Endothelial cell of hepatic sinusoid (primary cell): Measurements from ENCODE around the gene LYPD8.

Source experiments
- in situ Hi-C: cut with HindIII; loops from 2 replicates; pipeline ENCODE4 v1.10.0; 2017; ENCODE audit warnings: low sequenced_read_pairs

The LYPD8 gene

DNA sequence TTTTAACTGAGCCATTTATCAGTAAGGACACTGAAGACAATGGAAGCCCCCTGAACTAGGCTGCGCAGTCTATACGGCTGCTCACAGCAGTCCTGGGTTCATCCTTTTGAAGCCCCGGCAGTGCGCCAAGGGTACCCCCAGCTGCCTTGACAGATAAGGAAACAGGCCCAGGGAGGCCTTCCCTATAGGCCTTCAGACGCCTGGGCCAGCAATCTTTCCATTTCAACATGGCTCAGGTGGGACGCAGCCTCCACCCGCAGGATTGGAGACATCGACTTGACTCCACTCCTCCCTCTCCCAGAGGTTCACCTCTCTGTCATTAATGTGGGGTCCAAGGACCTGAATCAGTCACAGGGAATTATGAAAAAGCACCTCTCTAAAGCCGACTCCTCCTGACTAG, 2.8 kb upstream of the LYPD8 start:
- in situ Hi-C loops: no loop called here

DNA sequence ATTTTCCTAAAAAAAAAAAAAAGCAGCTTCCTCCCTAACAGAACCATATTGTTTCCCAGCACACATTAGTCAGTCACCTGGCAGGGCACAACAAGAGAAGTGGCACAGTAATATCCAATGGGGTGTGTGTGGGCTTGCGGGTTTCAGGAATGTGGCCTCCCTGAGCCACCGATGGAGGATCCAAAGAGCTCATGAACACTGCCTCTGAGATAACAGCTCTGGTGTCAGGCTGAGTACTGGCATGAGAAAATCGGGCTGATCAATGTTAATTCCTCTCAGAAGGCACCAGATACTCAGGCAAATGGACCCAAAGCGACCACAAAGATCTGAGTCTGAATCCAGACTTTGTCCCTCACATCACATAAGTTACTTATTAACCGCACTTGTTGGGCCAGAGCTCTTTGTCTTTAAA, 2.2 kb upstream of the LYPD8 start:
- in situ Hi-C loops: no loop called here

DNA sequence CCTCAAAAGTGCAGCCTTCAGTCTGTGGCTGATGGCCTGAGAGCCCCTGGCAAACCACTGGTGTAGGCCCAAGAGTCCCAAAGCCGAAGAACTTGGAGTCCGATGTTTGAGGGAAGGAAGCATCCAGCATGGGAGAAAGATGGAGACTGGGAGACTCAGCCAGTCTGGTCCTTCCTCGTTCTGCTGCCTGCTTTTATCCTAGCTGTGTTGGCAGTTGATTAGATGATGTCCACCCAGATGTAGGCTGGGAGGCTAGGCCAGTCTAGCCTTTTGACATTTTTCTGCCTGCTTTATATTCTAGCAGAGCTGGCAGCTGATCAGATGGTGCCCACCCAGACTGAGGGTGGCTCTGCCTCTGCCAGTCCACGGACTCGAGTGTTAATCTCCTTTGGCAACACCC, 1.1 kb upstream of the LYPD8 start:
- in situ Hi-C loops: no loop called here

DNA sequence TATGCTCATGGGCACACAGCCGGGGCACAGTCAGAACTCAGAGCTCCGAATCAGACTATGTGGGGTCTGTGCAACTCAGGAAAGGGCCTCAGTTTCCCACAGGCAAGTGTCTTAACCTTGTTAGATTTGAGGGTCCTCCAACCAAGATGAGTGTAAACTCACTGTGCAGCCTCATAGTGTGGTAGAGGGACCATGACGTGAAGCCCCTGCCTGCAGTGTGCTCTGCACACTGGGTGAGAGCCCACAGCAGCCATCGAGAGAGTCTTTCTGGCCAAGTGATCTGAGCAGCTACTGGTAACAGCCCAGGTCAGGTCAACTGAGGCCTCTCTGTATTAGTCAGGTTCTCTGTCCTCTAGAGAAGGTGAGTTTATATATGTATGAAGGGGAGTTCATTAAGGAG, 592 bp upstream of the LYPD8 start:
- in situ Hi-C loops: no loop called here

DNA sequence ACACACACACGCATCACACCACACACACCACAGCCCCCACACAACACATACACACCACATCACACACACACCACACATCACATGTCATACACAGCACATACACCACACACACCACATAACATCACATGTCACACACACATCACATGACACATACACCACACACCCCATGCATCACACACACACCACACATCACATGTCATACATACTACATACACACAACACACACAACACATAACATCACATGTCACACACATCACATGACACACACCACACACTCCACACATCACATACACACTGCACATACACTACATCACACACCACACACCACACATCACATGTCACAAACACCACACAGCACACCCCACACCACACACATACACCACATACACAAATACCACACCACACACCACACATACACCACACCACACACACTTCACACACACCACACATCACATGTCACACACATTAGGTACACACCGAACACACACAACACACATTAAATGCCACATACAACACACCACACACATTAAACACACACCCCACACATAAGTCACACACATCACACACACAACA, 1.8 kb downstream of the LYPD8 start:
- in situ Hi-C loops: no loop called here

DNA sequence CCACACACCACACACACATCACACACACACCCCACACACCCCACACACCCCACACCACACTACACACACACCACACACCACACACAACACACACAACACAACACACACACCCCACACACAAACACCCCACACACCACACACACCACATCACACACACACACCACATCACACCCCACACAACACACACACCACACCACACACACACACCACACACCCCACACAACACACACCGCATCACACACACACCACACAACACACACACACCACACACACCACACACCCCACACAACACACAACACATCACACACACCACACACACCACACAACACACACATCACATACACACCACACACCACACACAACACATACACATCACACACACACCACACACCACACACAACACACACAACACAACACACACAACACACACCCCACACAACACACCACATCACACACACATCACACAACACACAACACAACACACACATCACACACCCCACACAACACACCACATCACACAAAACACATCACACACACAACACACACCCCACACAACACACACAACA, 2.4 kb downstream of the LYPD8 start:
- in situ Hi-C loops: no loop called here

DNA sequence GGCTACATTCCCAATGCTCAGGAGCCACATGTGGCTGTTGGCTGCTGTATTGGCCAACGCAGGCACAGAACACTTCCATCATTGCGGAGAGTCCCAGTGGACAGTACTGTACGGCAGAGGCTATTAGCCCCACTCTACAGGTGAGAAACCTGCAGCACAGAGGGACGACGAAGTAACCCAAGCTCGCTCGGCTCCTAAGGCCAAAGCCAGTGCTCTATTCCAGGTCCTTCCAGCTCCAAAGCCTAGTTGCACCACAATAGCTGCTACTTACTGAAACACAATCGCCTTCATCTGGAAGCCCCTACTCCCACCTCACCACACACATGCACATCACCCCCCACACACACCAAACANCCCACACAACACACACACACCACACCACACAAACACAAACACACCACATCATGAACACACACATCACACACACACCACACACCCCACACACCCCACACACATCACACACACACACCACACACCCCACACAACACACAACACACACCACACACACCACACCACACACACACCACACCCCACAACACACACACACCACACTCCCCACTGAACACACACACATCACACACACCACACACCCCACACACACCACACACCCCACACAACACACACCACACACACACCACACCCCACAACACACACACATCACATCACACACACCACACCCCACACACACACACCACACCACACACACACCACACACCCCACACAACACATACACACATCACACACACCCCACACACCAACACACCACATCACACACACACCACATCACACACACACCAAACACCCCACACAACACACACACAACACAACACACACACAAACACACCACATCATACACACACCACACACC, 3.2 kb downstream of the LYPD8 start:
- in situ Hi-C loops: no loop called here

DNA sequence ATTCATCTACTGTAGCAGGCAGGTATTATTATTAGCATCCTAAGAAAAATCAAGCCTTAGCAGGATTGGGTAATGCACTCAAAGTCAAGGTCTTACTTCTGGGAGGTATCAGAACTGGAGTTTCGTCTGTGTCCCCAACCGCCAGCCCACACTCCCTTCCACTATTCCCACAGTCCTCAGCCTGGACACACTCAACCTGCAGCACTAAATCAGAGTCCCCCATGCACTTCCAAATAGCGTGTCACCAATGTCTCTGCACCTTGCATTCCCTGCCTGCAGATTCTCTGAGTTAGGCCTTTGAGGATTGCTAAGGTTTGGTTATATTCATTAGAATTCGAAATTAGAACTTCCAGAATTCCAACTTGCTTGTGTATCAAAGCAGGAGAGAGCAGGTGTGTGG, 3.9 kb downstream of the LYPD8 start:
- in situ Hi-C loops: no loop called here

DNA sequence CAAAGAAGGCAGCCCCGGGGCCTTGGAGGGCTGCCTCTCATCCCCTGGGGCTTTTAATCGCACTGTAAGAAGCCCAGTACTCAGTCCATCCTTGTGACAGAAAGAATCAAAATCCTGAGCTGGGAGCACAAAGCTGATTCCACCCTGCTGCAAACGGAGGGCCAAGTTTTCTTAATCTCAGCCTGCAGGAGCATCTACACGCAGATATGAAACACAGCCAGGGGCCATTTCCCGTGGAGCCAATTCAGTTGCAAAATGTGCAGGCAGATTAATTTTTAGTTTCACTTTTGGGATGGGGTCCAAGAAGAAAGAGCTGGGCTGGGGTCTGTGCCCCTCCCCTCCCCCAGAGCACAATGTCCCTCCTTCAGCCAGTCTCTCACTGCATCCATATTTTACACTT, 4.4 kb downstream of the LYPD8 start:
- in situ Hi-C loops: no loop called here

DNA sequence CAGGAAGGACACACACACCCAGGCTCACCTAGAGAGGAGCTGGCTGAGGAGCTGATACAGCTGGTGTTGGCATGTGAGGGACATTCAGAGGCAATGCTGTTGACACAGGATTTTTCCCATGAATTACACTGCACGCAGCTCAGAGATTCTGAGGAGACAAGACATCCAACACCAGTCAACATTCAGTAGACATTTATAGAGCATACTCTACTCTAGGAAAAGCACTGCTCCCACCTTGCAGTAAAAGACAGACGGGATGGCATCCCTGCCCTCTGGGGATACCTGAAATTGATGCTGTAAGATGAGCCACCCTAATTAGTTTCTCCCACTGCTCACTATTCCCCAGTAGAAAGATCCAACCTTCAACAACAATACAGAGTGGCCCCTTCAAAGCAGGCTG, 5.1 kb downstream of the LYPD8 start:
- in situ Hi-C loops: no loop called here

DNA sequence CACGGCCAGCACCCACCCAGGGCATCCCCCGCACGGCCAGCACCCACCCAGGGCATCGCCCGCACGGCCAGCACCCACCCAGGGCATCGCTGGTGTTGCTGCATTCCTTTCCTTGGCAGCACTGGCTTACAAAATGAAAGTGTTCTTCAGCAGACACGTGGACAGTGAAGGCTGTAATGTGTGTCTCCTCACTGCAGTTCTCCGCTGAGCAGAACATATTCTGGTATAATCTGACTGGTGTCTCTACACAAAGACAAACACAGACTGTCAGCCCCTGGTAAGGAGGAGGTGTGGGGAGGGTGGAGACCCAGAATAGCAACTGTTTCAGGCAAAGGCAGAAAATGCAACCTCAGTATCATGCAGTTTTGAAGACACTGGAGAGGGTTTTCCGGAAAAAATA, 7.3 kb downstream of the LYPD8 start:
- in situ Hi-C loops: no loop called here

DNA sequence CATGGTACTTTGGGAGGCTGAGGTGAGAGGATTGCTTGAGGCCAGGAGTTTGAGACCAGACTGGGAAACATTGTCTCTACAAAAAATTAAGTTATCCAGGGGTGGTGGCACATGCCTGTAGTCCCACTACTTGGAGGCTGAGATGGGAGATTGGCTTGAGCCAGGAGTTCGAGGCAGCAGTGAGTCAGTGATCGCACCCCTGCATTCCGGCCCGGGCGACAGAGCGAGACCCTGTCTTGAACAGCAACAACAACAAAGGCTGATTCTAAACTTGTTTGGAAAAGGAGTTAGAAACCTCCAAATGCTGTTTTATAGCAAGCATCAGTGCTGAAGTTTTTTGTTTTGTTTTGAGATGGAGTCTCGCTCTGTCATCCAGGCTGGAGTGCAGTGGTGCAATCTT, 14.7 kb downstream of the LYPD8 start:
- in situ Hi-C loops: no loop called here

DNA sequence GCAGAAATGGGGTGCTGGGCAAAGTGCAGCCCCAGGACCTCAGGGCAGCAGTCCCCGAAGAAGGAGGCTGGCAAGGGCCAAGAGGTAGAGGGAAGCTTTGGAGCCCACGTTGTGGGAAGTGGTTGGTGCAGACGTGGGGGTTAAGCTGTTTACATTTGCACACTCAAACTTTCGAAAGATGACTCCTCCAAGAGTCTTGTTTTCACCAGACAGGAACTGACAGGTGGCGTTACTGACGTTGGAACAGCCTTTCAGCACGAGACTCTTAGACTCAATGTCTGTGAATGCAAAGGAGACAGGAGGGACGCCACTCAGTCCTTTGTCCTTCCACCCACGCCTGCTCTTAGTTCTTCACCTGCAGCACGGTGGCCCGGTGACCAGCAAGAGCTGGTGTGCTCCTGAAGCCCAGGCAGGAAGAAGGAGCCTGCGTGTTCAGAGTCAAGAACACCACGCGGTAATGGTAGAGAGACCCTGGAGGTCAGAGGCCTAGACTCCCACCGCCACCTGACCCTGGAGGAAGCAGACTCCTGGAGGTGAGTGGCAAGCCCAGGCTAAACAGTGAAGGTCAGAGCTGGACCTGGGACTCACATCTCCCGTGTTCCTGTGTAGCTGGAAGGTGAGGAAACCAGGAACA, 15.9 kb downstream of the LYPD8 start:
- in situ Hi-C loops: no loop called here

DNA sequence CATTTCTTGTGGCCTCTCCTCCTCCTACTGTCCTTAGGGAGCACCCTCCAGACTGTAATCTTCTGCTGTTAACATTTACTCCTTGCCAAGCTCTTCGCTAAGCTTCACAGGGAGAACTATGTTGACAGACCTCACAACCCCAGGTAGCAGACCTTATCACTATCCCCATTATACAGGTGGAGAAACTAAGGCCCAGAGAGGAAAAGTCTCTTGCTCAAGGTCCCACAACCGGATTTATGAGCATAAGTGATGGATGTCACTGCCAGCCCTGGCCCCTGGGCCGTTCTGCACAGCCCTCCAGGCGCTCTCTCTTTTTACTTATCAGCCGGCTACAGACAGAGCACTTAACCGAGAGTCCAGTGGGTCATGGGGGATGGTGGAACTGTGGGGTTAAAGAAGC, 18.1 kb downstream of the LYPD8 start:
- in situ Hi-C loops: no loop called here

DNA sequence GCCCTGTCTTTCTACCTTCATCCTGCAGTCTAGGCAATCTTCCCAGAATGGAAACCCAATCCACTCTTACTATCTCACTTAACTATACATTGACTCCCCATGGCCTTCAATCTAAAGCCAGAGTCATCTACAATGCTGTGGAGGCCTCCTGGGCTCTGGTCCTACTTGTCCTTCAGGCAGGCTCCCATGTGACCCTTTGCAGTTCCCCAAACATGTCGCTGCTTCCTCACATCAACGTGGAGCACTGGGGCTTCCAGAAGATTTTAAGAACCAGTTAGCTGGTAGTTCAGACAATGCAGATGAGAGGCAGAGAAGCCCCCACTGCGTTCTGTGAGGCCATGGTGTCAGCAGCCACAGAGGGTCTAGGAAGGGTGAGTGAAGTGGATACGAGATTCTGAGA, 18.6 kb downstream of the LYPD8 start:
- in situ Hi-C loops: no loop called here

DNA sequence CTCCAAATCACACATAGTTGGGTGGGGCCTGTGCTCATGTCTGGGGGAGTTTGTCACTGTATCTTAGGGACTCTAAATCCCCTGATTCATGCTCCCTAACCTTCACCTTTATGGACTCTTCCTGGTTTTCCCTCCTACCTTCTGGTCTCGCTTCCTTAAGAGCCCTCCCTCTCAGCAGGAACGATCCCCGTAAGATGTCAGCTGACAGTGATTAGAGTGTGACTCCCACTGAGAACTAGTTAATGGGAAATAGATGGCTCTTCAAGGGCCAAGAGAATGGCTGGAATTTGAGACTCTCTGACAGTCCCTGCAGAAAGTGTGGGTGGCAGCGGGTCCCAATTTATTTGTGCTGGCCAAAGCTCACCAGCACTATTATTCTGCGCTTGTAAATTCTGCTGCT, 22.0 kb downstream of the LYPD8 start:
- in situ Hi-C loops: no loop called here

DNA sequence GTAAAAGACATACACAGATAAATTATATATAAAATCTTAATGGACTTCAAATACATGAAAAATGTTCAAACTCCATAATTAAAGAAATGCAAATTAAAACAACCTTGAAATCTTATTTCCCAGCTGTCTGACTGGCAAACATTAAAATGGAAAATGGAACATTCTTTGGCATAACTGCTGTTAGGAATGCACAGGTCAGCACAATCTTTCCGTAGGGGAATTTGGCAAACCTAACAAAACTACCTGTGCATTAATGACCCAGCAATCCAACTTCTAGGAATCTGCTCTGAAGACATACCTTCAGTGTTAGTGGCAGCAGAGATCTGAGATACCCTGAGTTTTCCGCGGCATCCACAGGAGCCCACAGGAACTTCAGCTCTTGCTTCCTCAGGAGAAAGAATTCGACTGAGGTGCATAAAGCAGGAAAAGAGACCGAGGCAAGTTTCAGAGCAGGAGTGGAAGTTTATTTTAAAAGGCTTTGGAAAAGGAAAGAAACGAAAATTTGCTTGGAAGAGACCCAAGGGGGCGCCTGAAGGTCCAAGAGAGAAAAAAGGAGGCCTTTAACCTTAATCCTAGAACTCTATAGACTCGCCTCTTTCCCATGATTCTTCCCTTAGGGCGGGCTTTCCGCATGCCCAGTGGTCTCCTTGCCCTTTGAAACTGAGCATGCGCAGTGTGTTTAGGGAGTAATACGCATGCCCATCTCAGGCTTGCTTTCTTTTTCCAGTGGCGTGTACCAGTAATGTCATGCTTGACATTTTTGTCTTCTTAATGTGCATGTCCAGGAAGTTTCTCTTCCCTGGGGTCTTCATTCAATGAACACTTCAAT, 24.8 kb downstream of the LYPD8 start:
- in situ Hi-C loops: no loop called here

DNA sequence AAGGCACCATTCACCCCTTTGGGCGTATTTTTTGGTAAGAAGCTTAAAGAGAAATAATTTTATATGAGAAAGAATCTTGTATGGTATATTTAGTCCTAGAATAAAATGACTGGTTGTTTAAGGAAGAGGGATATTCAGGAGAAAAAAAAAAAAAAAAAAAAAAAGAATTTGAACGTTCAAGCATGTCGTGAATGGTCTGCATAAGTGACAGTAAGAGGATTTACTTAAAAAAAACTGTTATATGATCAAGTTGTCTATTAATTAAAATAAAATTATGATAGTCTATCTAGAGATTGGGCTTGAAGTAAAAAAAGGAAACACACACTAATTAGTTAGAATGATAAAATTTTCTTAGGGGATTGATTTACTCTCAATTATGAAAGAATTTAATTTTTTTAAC, 41.3 kb downstream of the LYPD8 start:
- in situ Hi-C loops: no loop called here

DNA sequence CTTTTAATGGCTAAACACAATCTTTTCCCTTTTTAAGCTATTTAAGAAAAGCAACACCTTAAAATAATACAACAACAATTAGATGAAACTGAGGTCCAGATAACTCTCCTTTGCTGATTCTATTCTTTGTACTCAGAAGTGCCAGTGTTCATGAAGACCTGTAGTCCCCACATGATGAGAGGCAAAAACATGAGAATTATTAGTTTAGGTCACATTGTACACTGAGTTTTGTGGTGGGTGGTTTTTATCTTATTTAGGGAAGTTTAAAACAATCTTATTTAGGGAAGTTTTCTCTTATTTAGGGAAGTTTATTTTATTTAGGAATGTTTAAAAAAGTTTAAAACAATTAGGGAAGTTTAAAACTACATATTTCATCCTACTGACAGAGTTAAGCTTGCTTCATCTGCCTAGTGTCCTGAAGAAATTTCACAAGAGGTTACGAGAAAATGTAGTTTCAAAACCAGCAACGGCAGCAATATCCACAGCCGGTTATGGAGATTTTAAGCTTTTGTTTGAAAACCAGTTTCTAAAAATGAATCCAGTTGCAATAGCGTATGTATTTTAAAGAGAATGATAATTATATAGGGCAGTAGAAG, 45.2 kb downstream of the LYPD8 start:
- in situ Hi-C loops: no loop called here

DNA sequence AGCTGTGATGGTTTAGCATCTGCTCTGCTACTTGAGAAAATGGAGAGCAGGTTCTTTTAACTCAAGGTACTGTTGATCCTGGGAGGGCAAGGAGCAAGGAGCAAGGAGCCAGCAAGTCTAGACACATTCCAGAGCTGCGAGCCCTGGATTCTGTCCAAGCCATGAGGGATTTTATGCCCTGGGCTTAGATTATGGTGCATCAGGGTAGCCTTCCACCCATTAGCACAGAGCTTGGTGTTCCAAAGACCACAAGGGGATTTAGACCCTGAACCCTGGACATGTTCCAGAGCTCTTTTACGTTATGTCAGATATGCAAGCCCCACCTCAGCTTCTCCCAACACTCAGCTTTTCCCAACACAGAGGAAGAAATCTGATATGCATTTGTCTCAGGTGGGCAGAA, 51.0 kb downstream of the LYPD8 start:
- in situ Hi-C loops: no loop called here

DNA sequence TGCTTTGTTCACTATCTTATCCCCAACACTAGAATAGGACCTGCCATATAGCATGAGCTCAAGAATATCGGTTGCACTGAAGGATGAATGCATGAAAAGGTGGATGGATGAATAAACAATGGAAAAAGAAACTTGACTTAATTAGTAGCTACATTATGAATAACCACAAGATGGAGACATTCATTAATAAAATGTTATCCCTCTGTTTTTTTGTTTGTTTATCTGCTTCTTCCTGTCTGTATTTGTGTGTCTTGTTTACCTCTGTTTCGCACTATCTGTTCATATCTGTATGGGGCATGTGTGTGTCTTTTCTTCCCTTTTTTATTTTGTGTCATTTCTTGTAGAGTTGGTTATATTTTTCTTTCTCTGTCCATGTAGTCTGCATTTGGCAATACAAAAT, 51.9 kb downstream of the LYPD8 start:
- in situ Hi-C loops: no loop called here
